Ishikawa (cell line): ENCODE data around the gene TSPAN14.

Experiments used
- CEBPB ChIP-seq: IDR thresholded peaks from 2 replicates; pipeline ENCODE4 v1.6.1; 2012
- EP300 ChIP-seq: IDR thresholded peaks from 2 replicates; pipeline ENCODE4 v1.6.1; 2012; ENCODE audit warnings: borderline replicate concordance
- MAX ChIP-seq: IDR thresholded peaks from 2 replicates; pipeline ENCODE4 v1.6.1; 2012
- TAF1 ChIP-seq: IDR thresholded peaks from 2 replicates; pipeline ENCODE4 v1.6.1; 2012; ENCODE audit warnings: low read depth, mild to moderate bottlenecking
- TEAD4 ChIP-seq: IDR thresholded peaks from 2 replicates; pipeline ENCODE4 v1.6.1; 2012
- USF1 ChIP-seq: IDR thresholded peaks from 2 replicates; pipeline ENCODE4 v1.6.1; 2012
- YY1 ChIP-seq: IDR thresholded peaks from 2 replicates; pipeline ENCODE4 v1.6.1; 2012; ENCODE audit warnings: low read depth

DNA sequence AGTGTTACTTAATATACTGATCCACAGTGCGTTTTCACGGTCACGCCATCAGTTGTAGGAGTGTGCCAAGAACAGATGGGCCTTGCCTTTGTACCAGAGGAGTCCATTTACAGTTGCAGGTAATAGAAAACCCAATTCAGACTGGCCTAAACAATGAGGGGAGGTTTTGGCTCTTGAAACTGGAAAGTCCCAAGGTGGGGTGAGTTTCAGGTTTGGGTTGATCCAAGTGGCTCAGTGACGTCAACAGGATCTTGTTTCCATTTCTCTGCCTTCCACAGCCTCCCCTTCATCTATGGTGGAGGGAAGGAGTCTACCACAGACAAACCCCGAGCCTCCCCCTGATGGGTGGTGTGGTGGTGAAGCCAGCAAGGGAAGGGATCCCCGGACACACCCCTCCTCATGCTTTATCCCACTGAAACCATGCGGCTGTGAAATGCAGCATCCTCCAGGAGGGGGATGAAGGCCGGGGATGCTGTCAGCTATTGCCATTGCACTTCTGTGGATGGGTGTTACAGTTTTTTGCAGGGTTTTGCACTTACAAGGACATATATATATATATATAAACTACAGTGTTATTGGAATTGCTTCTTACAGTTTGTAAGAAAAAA is 68.8 kb downstream of the TSPAN14 start:
- TF ChIP-seq YY1, result no peak
- TF ChIP-seq EP300, result peak; percentile 56; the same call in 1 of the 2 replicates
- no peak for TF ChIP-seq TAF1
- 0 out of 2 replicates have a peak, but pooled peaks have one; percentile 12 for TF ChIP-seq CEBPB
- no peak for TF ChIP-seq USF1
- TF ChIP-seq MAX, result no peak
- TF ChIP-seq TEAD4, result no peak
